NCI-H2029 treated with DMSO at 0.1 percent for 48 hours (cell line): Measurements from ENCODE around the gene EML5.
"Not testable (repeated sequence)": the region's sequence is repeated elsewhere in the genome, so short reads cannot be mapped to it uniquely, and the experiment has no call there.

ENCODE experiments used
- DNase-seq: peaks from one replicate; lab custom pipeline; 2025; lab: John Stamatoyannopoulos, UW

Gene EML5

GRCh38 chr14:88802596-88802995 lies 9.8 kb upstream of the EML5 start:
- DNase-seq: no peak

- DNase-seq: no peak
Observed at GRCh38 chr14:88799522-88799921, 6.8 kb upstream of the EML5 start.

- DNase-seq: no peak
Observed at GRCh38 chr14:88798156-88798555, 5.4 kb upstream of the EML5 start.

- no peak for DNase-seq
Observed at GRCh38 chr14:88793259-88793625, 489 bp upstream of the EML5 start.

- no peak for DNase-seq
Observed at GRCh38 chr14:88791629-88792472, 902 bp downstream of the EML5 start.

GRCh38 chr14:88791252-88791621 lies 1.5 kb downstream of the EML5 start:
- DNase-seq: no peak

- DNase-seq: no peak
Observed at GRCh38 chr14:88790501-88791251, 2.1 kb downstream of the EML5 start.

- DNase-seq: not testable (repeated sequence)
Observed at GRCh38 chr14:88789573-88789972, 3.2 kb downstream of the EML5 start.

- DNase-seq: no peak
Observed at GRCh38 chr14:88786715-88787114, 6.0 kb downstream of the EML5 start.

- DNase-seq: no peak
Observed at GRCh38 chr14:88785911-88786310, 6.8 kb downstream of the EML5 start.

GRCh38 chr14:88775532-88775931 lies 17.2 kb downstream of the EML5 start:
- no peak for DNase-seq

GRCh38 chr14:88770736-88771135 lies 22.0 kb downstream of the EML5 start:
- DNase-seq: no peak

- no peak for DNase-seq
Observed at GRCh38 chr14:88765130-88765529, 27.6 kb downstream of the EML5 start.

GRCh38 chr14:88753873-88754272 lies 38.9 kb downstream of the EML5 start:
- DNase-seq: no peak

- no peak for DNase-seq
Observed at GRCh38 chr14:88750945-88751344, 41.8 kb downstream of the EML5 start.

GRCh38 chr14:88750413-88750812 lies 42.3 kb downstream of the EML5 start:
- no peak for DNase-seq

GRCh38 chr14:88749139-88749538 lies 43.6 kb downstream of the EML5 start:
- DNase-seq: no peak

GRCh38 chr14:88748288-88748687 lies 44.5 kb downstream of the EML5 start:
- no peak for DNase-seq

GRCh38 chr14:88746052-88746451 lies 46.7 kb downstream of the EML5 start:
- no peak for DNase-seq

GRCh38 chr14:88737245-88737644 lies 55.5 kb downstream of the EML5 start:
- DNase-seq: no peak

GRCh38 chr14:88733121-88733520 lies 59.6 kb downstream of the EML5 start:
- no peak for DNase-seq

- no peak for DNase-seq
Observed at GRCh38 chr14:88729159-88729558, 63.6 kb downstream of the EML5 start.

GRCh38 chr14:88727057-88727456 lies 65.7 kb downstream of the EML5 start:
- DNase-seq: no peak

GRCh38 chr14:88710709-88711108 lies 82.0 kb downstream of the EML5 start:
- DNase-seq: no peak
